ENCODE data around the gene AHDC1.

AHDC1 gene

DNA sequence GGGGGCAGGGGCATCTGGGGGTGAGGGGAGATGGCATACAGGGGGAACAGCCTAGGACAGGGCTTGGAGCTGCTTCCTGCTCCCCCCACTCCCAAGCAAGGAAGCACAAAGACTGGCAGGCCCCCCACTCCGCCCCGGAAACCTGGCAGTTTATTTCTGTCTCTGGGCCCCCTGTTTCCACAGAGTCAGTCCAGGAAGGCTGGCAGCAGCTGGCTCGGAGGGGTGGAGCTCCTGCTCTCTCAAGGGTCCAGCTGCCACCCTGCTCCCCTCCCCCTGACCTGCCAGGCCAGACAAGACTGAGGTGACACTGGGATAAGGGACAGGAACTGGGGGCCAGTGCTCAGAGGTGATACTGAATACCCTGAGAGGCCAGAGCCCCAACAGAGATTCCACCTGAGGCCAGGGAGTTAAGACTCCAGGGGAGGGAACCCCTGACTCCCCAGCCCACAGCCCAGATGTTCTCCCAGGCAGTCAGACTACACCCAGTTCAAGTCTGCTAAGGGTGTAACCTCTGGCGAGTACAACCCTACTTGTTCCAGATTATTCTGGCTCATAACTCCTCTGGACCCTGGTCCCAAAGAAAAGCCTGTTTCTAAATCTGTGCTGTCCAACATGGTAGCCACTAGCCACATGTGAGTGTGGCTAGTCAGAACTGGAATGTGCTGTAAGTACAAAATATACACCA is 26.3 kb downstream of the AHDC1 start:
- H3K79me2 ChIP-seq (ENCODE audit: insufficient read depth, low read length) = peaks cover 91% of the 10 kb centered on the region
- no peak overlapping the region for H3K4me3 ChIP-seq (ENCODE audit: low read depth in 1 of 2, low read length in 2 of 2)
- DNase-seq (no peak), ATAC-seq (ENCODE audit: insufficient read depth, low read depth) (no peak)
- H3K36me3 ChIP-seq (ENCODE audit: insufficient read depth, low read length) = peaks cover 9% of the 10 kb centered on the region; the same call in 1 of the 2 replicates
- no peaks in the 10 kb centered on the region for H3K27me3 ChIP-seq (ENCODE audit: insufficient read depth, low read length, poor library complexity)
- no peak overlapping the region for H2AFZ ChIP-seq (ENCODE audit: low read depth, low read length)
- H3K27ac ChIP-seq (ENCODE audit: low read length) = no peak overlapping the region
- no peaks in the 10 kb centered on the region for H3K9me3 ChIP-seq (ENCODE audit: insufficient read depth, low read length, severe bottlenecking)
- H3K9ac ChIP-seq (ENCODE audit: low read depth, low read length) = no peak overlapping the region
- H4K20me1 ChIP-seq (ENCODE audit: insufficient read depth, low read length) = peaks cover 75% of the 10 kb centered on the region
- no peak for TF ChIP-seq EZH2 (IDR thresholded peaks at IDR 0.05; ENCODE audit: borderline replicate concordance, low read depth, low read length, severe bottlenecking)
- TF ChIP-seq, protein P1, sequence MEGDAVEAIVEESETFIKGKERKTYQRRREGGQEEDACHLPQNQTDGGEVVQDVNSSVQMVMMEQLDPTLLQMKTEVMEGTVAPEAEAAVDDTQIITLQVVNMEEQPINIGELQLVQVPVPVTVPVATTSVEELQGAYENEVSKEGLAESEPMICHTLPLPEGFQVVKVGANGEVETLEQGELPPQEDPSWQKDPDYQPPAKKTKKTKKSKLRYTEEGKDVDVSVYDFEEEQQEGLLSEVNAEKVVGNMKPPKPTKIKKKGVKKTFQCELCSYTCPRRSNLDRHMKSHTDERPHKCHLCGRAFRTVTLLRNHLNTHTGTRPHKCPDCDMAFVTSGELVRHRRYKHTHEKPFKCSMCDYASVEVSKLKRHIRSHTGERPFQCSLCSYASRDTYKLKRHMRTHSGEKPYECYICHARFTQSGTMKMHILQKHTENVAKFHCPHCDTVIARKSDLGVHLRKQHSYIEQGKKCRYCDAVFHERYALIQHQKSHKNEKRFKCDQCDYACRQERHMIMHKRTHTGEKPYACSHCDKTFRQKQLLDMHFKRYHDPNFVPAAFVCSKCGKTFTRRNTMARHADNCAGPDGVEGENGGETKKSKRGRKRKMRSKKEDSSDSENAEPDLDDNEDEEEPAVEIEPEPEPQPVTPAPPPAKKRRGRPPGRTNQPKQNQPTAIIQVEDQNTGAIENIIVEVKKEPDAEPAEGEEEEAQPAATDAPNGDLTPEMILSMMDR (IDR thresholded peaks at IDR 0.05; ENCODE audit: borderline replicate concordance, extremely low read depth, low read length, poor library complexity, severe bottlenecking) = no peak
- peaks cover 3% of the 10 kb centered on the region; the same call in 1 of the 2 replicates for H3K4me1 ChIP-seq (ENCODE audit: insufficient read depth, low read length)
- no peak overlapping the region for H3K4me2 ChIP-seq (ENCODE audit: insufficient read depth, low read length)

DNA sequence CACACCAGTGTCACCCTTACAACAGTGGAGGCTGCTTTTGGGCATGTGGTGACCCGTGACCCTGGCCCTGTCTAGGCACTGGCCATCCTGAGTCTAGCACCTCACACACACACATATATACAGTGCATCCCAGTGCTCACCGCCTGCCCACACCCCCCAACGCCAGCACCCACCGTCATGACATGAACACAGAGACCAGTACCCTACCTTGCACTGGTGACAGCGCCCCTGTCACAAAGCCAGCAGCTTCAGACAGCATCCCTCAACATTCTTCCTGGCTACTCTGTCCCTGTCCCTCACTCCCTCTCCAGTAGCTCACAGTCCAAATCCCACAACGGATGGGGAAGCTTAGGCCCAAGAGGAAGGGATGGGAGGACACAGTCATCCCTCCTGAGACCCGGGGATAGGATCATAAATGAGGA is 27.1 kb downstream of the AHDC1 start:
- no peak overlapping the region for H3K4me2 ChIP-seq (ENCODE audit: insufficient read depth, low read length)
- 0 out of 2 replicates have a peak overlapping the region, but pooled peaks have one; percentile 30 for H3K27ac ChIP-seq (ENCODE audit: low read length)
- H3K79me2 ChIP-seq (ENCODE audit: insufficient read depth, low read length) = peaks cover 91% of the 10 kb centered on the region
- peaks cover 3% of the 10 kb centered on the region; the same call in 1 of the 2 replicates for H3K4me1 ChIP-seq (ENCODE audit: insufficient read depth, low read length)
- no peak overlapping the region for H3K9ac ChIP-seq (ENCODE audit: low read depth, low read length)
- H3K9me3 ChIP-seq (ENCODE audit: insufficient read depth, low read length, severe bottlenecking) = no peaks in the 10 kb centered on the region
- TF ChIP-seq EZH2 (IDR thresholded peaks at IDR 0.05; ENCODE audit: borderline replicate concordance, low read depth, low read length, severe bottlenecking) = no peak
- TF ChIP-seq, protein P1 (IDR thresholded peaks at IDR 0.05; ENCODE audit: borderline replicate concordance, extremely low read depth, low read length, poor library complexity, severe bottlenecking) = no peak
- DNase-seq (no peak), ATAC-seq (ENCODE audit: insufficient read depth, low read depth) (no peak)
- no peak overlapping the region for H2AFZ ChIP-seq (ENCODE audit: low read depth, low read length)
- H3K36me3 ChIP-seq (ENCODE audit: insufficient read depth, low read length) = peaks cover 6% of the 10 kb centered on the region; the same call in 1 of the 2 replicates
- no peak overlapping the region for H3K4me3 ChIP-seq (ENCODE audit: low read depth in 1 of 2, low read length in 2 of 2)
- H3K27me3 ChIP-seq (ENCODE audit: insufficient read depth, low read length, poor library complexity) = no peaks in the 10 kb centered on the region
- peaks cover 77% of the 10 kb centered on the region for H4K20me1 ChIP-seq (ENCODE audit: insufficient read depth, low read length)

DNA sequence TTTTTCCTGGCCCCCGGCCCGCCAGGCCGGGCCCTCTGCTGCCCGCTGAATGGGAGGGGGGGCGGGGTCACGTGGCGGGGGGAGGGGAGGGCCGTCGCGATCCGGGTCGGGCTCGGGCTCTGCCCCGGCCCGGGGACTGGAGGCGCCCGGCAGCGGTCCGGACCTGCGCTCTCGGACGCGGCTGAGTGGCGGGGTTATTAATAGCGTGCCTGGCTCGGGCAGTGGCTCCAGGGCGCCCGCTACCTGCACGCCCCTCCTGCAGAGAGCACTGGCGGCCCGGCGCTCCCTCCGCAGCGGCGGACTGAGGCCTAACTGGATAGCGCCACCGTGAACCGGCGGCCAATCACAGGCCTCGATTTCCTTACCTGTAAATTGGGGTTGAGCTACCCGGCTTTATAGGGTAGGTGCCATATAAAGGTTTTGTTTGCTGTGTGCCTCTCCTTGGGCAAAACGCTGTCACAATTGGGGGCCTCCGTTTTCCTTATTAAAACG is 28.1 kb downstream of the AHDC1 start:
- Histone ChIP-seq H3K79me2 (ENCODE audit: insufficient read depth, low read length) (peaks cover 92% of the 10 kb centered on the region), H3K36me3 (ENCODE audit: insufficient read depth, low read length) (peaks cover 6% of the 10 kb centered on the region; the same call in 1 of the 2 replicates), H3K9ac (ENCODE audit: low read depth, low read length) (no peak overlapping the region), H3K4me1 (ENCODE audit: insufficient read depth, low read length) (peaks cover 3% of the 10 kb centered on the region; the same call in 1 of the 2 replicates), H4K20me1 (ENCODE audit: insufficient read depth, low read length) (peaks cover 79% of the 10 kb centered on the region), H3K9me3 (ENCODE audit: insufficient read depth, low read length, severe bottlenecking) (no peaks in the 10 kb centered on the region), H3K4me2 (ENCODE audit: insufficient read depth, low read length) (no peak overlapping the region), H3K27ac (ENCODE audit: low read length) (no peak overlapping the region), H3K27me3 (ENCODE audit: insufficient read depth, low read length, poor library complexity) (no peaks in the 10 kb centered on the region), H3K4me3 (ENCODE audit: low read depth in 1 of 2, low read length in 2 of 2) (no peak overlapping the region), H2AFZ (ENCODE audit: low read depth, low read length) (no peak overlapping the region)
- no peak for ATAC-seq (ENCODE audit: insufficient read depth, low read depth)
- no peak for DNase-seq
- TF ChIP-seq, protein P1 (IDR thresholded peaks at IDR 0.05; ENCODE audit: borderline replicate concordance, extremely low read depth, low read length, poor library complexity, severe bottlenecking) = no peak
- no peak for TF ChIP-seq EZH2 (IDR thresholded peaks at IDR 0.05; ENCODE audit: borderline replicate concordance, low read depth, low read length, severe bottlenecking)
